HG03139 (cell line): Measurements from ENCODE around the gene PLXND1.

Experiments used
- ATAC-seq: cut with Tn5 transposase; IDR thresholded peaks from one replicate; pipeline ENCODE4 v1.9.1; 2021; ENCODE audit not compliant: unreplicated experiment

Gene PLXND1

DNA sequence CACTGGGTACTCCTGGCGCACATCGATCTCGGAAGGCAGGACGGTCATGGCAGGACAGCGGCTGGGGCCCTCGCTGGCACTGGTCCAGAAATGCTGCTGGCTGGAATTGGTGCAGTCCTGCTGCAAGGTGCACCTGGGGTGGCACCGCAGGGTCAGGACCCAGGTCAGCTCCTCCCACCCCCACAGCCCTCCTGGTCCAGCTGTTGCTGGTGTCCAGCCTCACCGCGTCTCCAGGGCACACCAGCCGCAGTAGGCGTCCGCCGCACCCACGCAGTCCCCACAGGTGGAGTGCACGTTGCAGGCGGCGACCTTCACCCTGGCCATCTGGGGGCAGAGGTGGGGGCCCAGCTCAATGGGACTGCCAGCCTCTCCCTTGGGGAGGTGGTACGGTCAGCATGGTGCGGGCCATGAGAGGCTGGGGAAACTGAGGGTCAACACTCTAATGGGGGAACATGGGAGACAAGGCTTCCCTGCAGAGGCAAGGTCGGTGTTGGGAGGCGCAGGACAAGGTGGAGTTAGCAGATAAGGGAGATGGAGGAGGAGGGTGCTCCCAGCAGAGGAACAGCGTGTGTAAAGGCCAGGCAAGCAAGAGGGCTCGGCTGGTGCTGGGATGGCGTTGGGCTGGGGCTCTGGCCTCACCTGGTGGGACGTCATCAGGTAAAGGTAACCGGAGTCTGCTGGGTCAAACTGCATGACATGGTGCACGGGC, 20.4 kb downstream of the PLXND1 start:
- no peak for ATAC-seq

DNA sequence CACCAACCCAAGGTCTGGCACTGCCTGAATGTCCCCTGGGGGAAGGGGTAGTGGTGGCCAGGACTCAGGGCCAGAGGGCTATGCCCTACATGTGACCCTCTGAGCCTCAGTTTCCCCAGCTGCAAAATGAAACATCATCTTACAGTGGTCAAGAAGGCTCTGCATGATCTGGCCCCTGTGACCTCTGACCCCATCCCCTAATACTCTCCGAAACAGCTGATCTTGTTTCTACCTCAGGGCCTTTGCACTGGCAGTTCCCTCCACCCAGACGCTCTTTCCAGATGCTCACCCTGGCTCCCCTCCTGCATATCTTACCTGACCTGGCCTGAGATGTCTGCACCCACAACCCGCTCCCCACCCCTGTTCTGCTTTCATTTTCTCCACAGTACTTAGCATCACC, 21.8 kb downstream of the PLXND1 start:
- ATAC-seq: no peak

DNA sequence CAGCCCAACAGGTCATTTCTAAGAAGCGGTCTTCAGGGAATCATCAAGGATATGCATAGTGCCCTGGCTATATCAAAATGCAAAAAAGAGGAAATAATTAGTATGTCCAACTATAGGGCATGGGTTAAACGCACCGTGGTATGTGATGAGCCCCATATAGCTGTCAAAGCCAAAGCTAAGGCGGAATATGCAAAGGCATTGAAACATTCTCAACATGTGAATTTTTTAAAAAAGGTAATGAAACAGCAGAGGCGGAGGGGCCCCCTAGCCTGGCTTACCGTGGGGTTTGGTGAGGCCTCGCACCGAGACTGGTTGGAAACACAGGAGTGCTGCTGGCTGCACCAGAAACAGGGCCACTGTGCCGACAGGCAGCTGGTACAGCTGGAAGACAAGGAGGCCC, 23.2 kb downstream of the PLXND1 start:
- ATAC-seq: no peak

DNA sequence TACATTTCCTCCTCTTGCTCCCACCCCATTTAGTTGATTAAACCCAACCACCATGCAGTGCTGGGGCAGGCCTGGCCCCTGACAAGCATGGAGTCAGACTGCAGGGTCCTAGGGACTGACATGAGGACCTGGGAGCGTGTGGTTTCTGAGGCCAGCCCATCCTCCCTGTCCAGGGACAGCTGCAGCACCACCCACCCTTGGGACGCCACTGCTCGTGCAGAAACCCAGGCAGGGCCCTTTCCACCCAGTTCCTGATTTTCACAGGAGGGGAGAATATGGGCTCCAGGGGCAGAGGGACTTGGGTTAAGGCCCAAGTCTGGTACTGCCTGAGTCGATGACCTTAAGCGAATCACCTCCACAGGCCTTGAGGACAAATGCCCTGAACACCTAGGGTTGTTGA, 23.7 kb downstream of the PLXND1 start:
- ATAC-seq: no peak

GRCh38 chr3:129581623-129582022, 24.9 kb downstream of the PLXND1 start:
- ATAC-seq: no peak

- no peak for ATAC-seq
Measured at GRCh38 chr3:129579991-129580390, 26.5 kb downstream of the PLXND1 start.

- ATAC-seq: no peak
Measured at GRCh38 chr3:129577925-129578786, 28.3 kb downstream of the PLXND1 start.

DNA sequence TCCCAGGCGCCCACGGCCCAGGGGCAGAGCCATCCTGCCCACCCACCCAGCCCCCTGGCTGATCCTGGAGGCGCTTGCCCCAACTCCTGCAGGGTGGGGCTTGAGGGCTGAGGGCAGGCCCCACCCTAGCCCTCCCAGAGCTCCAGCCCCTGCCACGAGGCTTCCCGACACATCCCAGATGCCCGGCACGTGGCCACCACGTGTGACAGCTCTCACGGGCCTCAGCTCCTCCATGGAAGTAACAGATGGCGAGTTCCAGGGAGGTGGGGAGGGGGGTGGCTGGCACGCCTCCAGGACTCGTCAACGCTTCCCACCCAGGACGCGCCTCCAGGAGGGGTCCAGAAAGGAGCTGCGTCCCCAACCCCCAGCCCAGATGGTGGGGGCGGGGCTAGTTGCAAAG, 29.1 kb downstream of the PLXND1 start:
- ATAC-seq: no peak

GRCh38 chr3:129576514-129577352, 29.7 kb downstream of the PLXND1 start:
- ATAC-seq: peak; percentile 47

GRCh38 chr3:129575997-129576384, 30.5 kb downstream of the PLXND1 start:
- no peak for ATAC-seq

DNA sequence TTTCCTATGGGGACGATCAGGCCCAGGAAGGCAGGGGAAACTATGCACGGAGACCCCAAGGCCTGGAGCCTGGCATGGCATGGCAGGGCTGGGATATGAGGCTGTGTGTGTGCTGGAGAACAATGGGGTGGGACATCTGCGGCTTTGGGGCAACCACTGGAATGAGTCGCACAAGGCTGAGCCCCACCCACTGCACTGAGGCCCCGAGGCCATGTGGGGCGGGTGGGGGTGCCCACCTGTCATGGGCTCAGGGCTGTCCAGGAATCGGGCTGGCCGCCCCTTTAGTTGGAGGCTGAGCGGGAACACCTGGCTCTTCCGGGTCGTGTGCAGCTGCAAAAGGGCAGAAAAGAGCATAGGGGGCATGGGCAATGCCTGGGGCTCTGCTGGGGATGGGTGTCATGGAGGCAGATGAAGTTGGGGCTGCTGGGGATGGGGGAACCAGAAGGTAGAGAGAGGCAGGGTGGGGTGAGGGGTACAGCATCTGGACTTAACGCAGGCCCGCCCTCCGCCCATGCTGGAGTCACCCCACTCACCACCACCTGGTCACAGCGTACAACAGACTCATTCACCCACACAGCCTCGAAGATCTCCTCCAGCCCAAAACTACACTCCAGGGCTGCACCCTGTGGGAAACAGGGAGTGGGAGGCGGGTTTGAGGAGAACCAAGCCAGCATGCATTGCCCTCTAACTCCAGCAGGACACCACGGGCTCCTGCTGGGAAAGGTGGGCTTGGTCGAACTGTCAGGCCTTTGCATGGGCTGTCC, 31.1 kb downstream of the PLXND1 start:
- ATAC-seq: no peak

GRCh38 chr3:129574206-129574605, 32.3 kb downstream of the PLXND1 start:
- ATAC-seq: no peak

- no peak for ATAC-seq
Measured at GRCh38 chr3:129573493-129573892, 33.0 kb downstream of the PLXND1 start.

DNA sequence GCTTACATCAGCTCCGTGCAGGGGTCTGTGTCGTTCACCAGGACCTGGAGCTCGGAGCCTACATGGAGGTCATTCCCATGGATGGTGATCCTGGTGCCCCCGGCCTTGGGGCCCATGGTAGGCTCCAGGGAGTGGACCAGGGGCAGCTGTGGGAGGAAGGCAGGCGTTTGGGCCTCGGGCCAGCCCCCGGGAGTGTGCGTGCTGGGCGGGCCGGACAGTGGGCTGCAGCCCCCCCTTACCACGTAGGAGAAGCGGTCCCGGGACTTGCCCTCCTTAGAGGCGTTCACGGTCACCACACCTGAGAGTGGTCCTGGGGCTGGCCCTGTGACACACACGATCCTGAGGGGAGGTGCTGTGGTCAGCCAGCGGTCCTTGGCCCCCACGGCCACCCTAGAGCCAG, 33.9 kb downstream of the PLXND1 start:
- no peak for ATAC-seq

GRCh38 chr3:129571605-129572547, 34.6 kb downstream of the PLXND1 start:
- no peak for ATAC-seq

- no peak for ATAC-seq
Measured at GRCh38 chr3:129569856-129570255, 36.6 kb downstream of the PLXND1 start.

GRCh38 chr3:129567939-129568338, 38.5 kb downstream of the PLXND1 start:
- ATAC-seq: no peak

DNA sequence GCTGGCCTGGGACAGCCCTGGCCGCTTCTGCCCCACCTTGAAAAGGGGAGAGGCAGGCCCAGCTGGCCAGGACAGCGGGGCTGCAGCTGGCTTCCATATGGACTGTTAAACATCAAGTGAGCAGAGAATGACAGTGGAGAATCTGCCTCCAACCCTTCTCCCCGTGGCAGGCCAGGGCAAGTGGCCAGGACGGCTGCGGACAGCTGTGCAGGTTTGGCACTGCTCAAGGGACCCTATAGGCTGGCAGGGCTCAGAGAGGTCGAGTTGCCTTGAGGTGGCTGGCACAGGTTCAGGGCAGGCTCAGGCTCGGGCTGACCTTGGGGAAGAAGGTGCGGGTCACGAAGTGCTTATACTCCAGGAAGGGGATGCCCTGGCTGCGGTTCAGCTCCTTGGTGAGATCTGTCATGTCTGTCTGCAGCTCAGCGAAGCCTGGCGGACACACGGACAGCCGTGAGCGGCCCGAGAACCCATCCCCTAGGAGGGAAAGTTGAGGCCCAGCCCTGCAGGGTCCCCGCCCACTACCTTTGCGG, 39.2 kb downstream of the PLXND1 start:
- ATAC-seq: no peak

GRCh38 chr3:129565902-129566301, 40.6 kb downstream of the PLXND1 start:
- no peak for ATAC-seq
